IPS-NIHi11 (cell line): ENCODE results near the gene CLDND2.

Source experiments
- DNase-seq: peaks from one replicate; pipeline ENCODE4 v3.0.0; 2012; ENCODE audit warnings: mixed read lengths, low spot score

Gene CLDND2

GRCh38 chr19:51331193-51331592, 37.6 kb downstream of the CLDND2 start:
- DNase-seq = no peak

- no peak for DNase-seq
These were observed 38.4 kb downstream of the CLDND2 start for GRCh38 chr19:51330366-51330765.

GRCh38 chr19:51329411-51329810, 39.4 kb downstream of the CLDND2 start:
- DNase-seq = no peak

GRCh38 chr19:51327066-51328001, 41.5 kb downstream of the CLDND2 start:
- DNase-seq = peak; percentile 97

- no peak for DNase-seq
These were observed 42.4 kb downstream of the CLDND2 start for GRCh38 chr19:51326216-51327065.

- no peak for DNase-seq
These were observed 43.4 kb downstream of the CLDND2 start for GRCh38 chr19:51325161-51325976.

GRCh38 chr19:51324167-51324481, 44.7 kb downstream of the CLDND2 start:
- no peak for DNase-seq

GRCh38 chr19:51323481-51324166, 45.2 kb downstream of the CLDND2 start:
- no peak for DNase-seq

GRCh38 chr19:51321799-51322198, 47.0 kb downstream of the CLDND2 start:
- DNase-seq = no peak

GRCh38 chr19:51320280-51320657, 48.5 kb downstream of the CLDND2 start:
- DNase-seq = peak; percentile 40

- DNase-seq = no peak
These were observed 49.0 kb downstream of the CLDND2 start for GRCh38 chr19:51319649-51320279.

GRCh38 chr19:51318687-51319648, 49.8 kb downstream of the CLDND2 start:
- DNase-seq = peak; percentile 52

- DNase-seq = no peak
These were observed 50.8 kb downstream of the CLDND2 start for GRCh38 chr19:51317968-51318367.

- DNase-seq = no peak
These were observed 51.4 kb downstream of the CLDND2 start for GRCh38 chr19:51317376-51317775.
